ENCODE data around the gene DEPDC4.
"Not testable (repeated sequence)": the region's sequence is repeated elsewhere in the genome, so short reads cannot be mapped to it uniquely, and the experiment has no call there.

The DEPDC4 gene

GRCh38 chr12:100266585-100266834 lies 369 bp downstream of the DEPDC4 start:
- H3K9me2 ChIP-seq (replicated peaks; ENCODE audit: insufficient read depth, low read length): no peaks in the 10 kb centered on the region
- H3K79me2 ChIP-seq (ENCODE audit: low read length): peaks cover 42% of the 10 kb centered on the region
- DNase-seq: peak; percentile 88
- peak overlapping the region; percentile 80 for H3K4me3 ChIP-seq (ENCODE audit: low read length)
- peak overlapping the region; percentile 77 for H3K4me2 ChIP-seq (ENCODE audit: low read depth, low read length)
- H2AFZ ChIP-seq (ENCODE audit: low read length): peak overlapping the region; percentile 91
- no peaks in the 10 kb centered on the region for H3K27me3 ChIP-seq (replicated peaks; ENCODE audit: insufficient read depth, low read length)
- H3K36me3 ChIP-seq (replicated peaks; ENCODE audit: insufficient read depth, low read length): no peaks in the 10 kb centered on the region
- H3K9ac ChIP-seq (ENCODE audit: low read length): peak overlapping the region; percentile 92
- peak overlapping the region; percentile 91; the same call in 1 of the 2 replicates for H3K27ac ChIP-seq (ENCODE audit: low read length)
- H4K20me1 ChIP-seq (ENCODE audit: insufficient read depth, low read length): no peaks in the 10 kb centered on the region
- TF ChIP-seq EZH2phosphoT487 (IDR thresholded peaks at IDR 0.05; ENCODE audit: low read length): no peak
- no peak for TF ChIP-seq CTCF (IDR thresholded peaks at IDR 0.05; ENCODE audit: low read length)
- TF ChIP-seq EZH2 (optimal IDR thresholded peaks at IDR 0.05; ENCODE audit: low read depth, low read length): no peak
- H3K4me1 ChIP-seq (ENCODE audit: low read length): peaks cover 16% of the 10 kb centered on the region
- peaks cover 10% of the 10 kb centered on the region; the same call in 1 of the 2 replicates for H3F3A ChIP-seq (ENCODE audit: insufficient read depth, low read length)
- no peaks in the 10 kb centered on the region for H3K9me3 ChIP-seq (replicated peaks; ENCODE audit: insufficient read depth, low read length)

- H3K36me3 ChIP-seq (replicated peaks; ENCODE audit: insufficient read depth, low read length): no peaks in the 10 kb centered on the region
- DNase-seq: no peak
- peak overlapping the region; percentile 80 for H3K4me3 ChIP-seq (ENCODE audit: low read length)
- peak overlapping the region; percentile 91 for H2AFZ ChIP-seq (ENCODE audit: low read length)
- no peaks in the 10 kb centered on the region for H3K9me3 ChIP-seq (replicated peaks; ENCODE audit: insufficient read depth, low read length)
- H3K79me2 ChIP-seq (ENCODE audit: low read length): peaks cover 36% of the 10 kb centered on the region
- H3K27me3 ChIP-seq (replicated peaks; ENCODE audit: insufficient read depth, low read length): no peaks in the 10 kb centered on the region
- no peaks in the 10 kb centered on the region for H3K9me2 ChIP-seq (replicated peaks; ENCODE audit: insufficient read depth, low read length)
- TF ChIP-seq EZH2phosphoT487 (IDR thresholded peaks at IDR 0.05; ENCODE audit: low read length) (no peak), CTCF (IDR thresholded peaks at IDR 0.05; ENCODE audit: low read length) (no peak), EZH2 (optimal IDR thresholded peaks at IDR 0.05; ENCODE audit: low read depth, low read length) (no peak)
- no peaks in the 10 kb centered on the region for H4K20me1 ChIP-seq (ENCODE audit: insufficient read depth, low read length)
- H3K9ac ChIP-seq (ENCODE audit: low read length): peak overlapping the region; percentile 92; the same call in 1 of the 2 replicates
- peak overlapping the region; percentile 77 for H3K4me2 ChIP-seq (ENCODE audit: low read depth, low read length)
- no peak overlapping the region for H3K27ac ChIP-seq (ENCODE audit: low read length)
- peaks cover 10% of the 10 kb centered on the region; the same call in 1 of the 2 replicates for H3F3A ChIP-seq (ENCODE audit: insufficient read depth, low read length)
- H3K4me1 ChIP-seq (ENCODE audit: low read length): peaks cover 16% of the 10 kb centered on the region
Observed at GRCh38 chr12:100265732-100266584, 921 bp downstream of the DEPDC4 start.

GRCh38 chr12:100265107-100265506 lies 1.8 kb downstream of the DEPDC4 start:
- H3K9me2 ChIP-seq (replicated peaks; ENCODE audit: insufficient read depth, low read length); H3K36me3 ChIP-seq (replicated peaks; ENCODE audit: insufficient read depth, low read length); H3K27me3 ChIP-seq (replicated peaks; ENCODE audit: insufficient read depth, low read length); H3K4me3 ChIP-seq (ENCODE audit: low read length); H3K27ac ChIP-seq (ENCODE audit: low read length); H2AFZ ChIP-seq (ENCODE audit: low read length); H3K4me2 ChIP-seq (ENCODE audit: low read depth, low read length); DNase-seq; H4K20me1 ChIP-seq (ENCODE audit: insufficient read depth, low read length); H3K9ac ChIP-seq (ENCODE audit: low read length); H3K9me3 ChIP-seq (replicated peaks; ENCODE audit: insufficient read depth, low read length); H3F3A ChIP-seq (ENCODE audit: insufficient read depth, low read length): not testable (repeated sequence)
- peaks cover 16% of the 10 kb centered on the region for H3K4me1 ChIP-seq (ENCODE audit: low read length)
- H3K79me2 ChIP-seq (ENCODE audit: low read length): peaks cover 28% of the 10 kb centered on the region

GRCh38 chr12:100263131-100263530 lies 3.7 kb downstream of the DEPDC4 start:
- Histone ChIP-seq H3K4me2 (ENCODE audit: low read depth, low read length) (no peak overlapping the region), H3F3A (ENCODE audit: insufficient read depth, low read length) (peaks cover 10% of the 10 kb centered on the region; the same call in 1 of the 2 replicates), H3K4me1 (ENCODE audit: low read length) (peaks cover 3% of the 10 kb centered on the region; the same call in 1 of the 2 replicates), H3K27ac (ENCODE audit: low read length) (no peak overlapping the region), H3K79me2 (ENCODE audit: low read length) (peaks cover 9% of the 10 kb centered on the region), H3K9me3 (replicated peaks; ENCODE audit: insufficient read depth, low read length) (no peaks in the 10 kb centered on the region), H3K36me3 (replicated peaks; ENCODE audit: insufficient read depth, low read length) (no peaks in the 10 kb centered on the region), H3K27me3 (replicated peaks; ENCODE audit: insufficient read depth, low read length) (no peaks in the 10 kb centered on the region), H3K4me3 (ENCODE audit: low read length) (no peak overlapping the region), H3K9me2 (replicated peaks; ENCODE audit: insufficient read depth, low read length) (no peaks in the 10 kb centered on the region), H4K20me1 (ENCODE audit: insufficient read depth, low read length) (no peaks in the 10 kb centered on the region), H2AFZ (ENCODE audit: low read length) (no peak overlapping the region), H3K9ac (ENCODE audit: low read length) (no peak overlapping the region)
- no peak for DNase-seq
- TF ChIP-seq EZH2 (optimal IDR thresholded peaks at IDR 0.05; ENCODE audit: low read depth, low read length) (no peak), CTCF (IDR thresholded peaks at IDR 0.05; ENCODE audit: low read length) (no peak), EZH2phosphoT487 (IDR thresholded peaks at IDR 0.05; ENCODE audit: low read length) (no peak)

Data from MM.1S (cell line).